GM23248 (cell line): ENCODE results near the gene SMTN. TPM values are rescaled to one million over a fixed set of nuclear protein-coding genes. Genes with fewer than 3 reads are reported as not detected.
A peak's percentile ranks its signal among the peaks of the same experiment; 100 is the strongest.

Experiments
- DNase-seq: peaks from one replicate; pipeline ENCODE4 v3.0.0-alpha.2; 2015
- H2AFZ ChIP-seq: fragments of 200-600 bp; sonication (generic); 2 replicates; pipeline ENCODE4 v1.6.1; 2016; ENCODE audit warnings: antibody characterized with exemption
- H3F3A ChIP-seq: fragments of 200-600 bp; sonication (generic); 2 replicates; pipeline ENCODE4 v1.6.1; 2016; ENCODE audit warnings: mild to moderate bottlenecking, antibody characterized with exemption, mixed run types; ENCODE audit not compliant: insufficient read depth
- H3K27ac ChIP-seq: fragments of 200-600 bp; sonication (generic); 2 replicates; pipeline ENCODE4 v1.5.1; 2016; ENCODE audit warnings: mild to moderate bottlenecking
- H3K27me3 ChIP-seq: fragments of 200-600 bp; sonication (generic); replicated peaks from 2 replicates; pipeline ENCODE4 v1.6.1; 2016; ENCODE audit warnings: mild to moderate bottlenecking; ENCODE audit not compliant: insufficient read depth
- H3K36me3 ChIP-seq: fragments of 200-600 bp; sonication (generic); 2 replicates; pipeline ENCODE4 v1.6.1; 2016; ENCODE audit warnings: low read depth, mild to moderate bottlenecking
- H3K4me1 ChIP-seq: fragments of 200-600 bp; sonication (generic); 2 replicates; pipeline ENCODE4 v1.6.1; 2016; ENCODE audit warnings: mild to moderate bottlenecking; ENCODE audit not compliant: insufficient read depth
- H3K4me2 ChIP-seq: fragments of 200-600 bp; sonication (generic); one replicate; pipeline ENCODE4 v1.6.1; 2016; ENCODE audit warnings: mild to moderate bottlenecking; ENCODE audit not compliant: unreplicated experiment
- H3K4me3 ChIP-seq: fragments of 200-600 bp; sonication (generic); 2 replicates; pipeline ENCODE4 v1.5.1; 2016; ENCODE audit warnings: mild to moderate bottlenecking
- H3K79me2 ChIP-seq: fragments of 200-600 bp; sonication (generic); 2 replicates; pipeline ENCODE4 v1.6.1; 2016; ENCODE audit warnings: mild to moderate bottlenecking; ENCODE audit not compliant: insufficient read depth
- H3K9ac ChIP-seq: fragments of 200-600 bp; sonication (generic); 2 replicates; pipeline ENCODE4 v1.6.1; 2016; ENCODE audit warnings: mild to moderate bottlenecking
- H3K9me2 ChIP-seq: fragments of 200-600 bp; sonication (generic); 2 replicates; pipeline ENCODE4 v1.6.1; 2016; ENCODE audit warnings: mixed run types, mild to moderate bottlenecking, moderate library complexity; ENCODE audit not compliant: insufficient read depth
- H3K9me3 ChIP-seq: fragments of 200-600 bp; sonication (generic); one replicate; pipeline ENCODE4 v1.6.1; 2017; ENCODE audit warnings: low read depth
- H4K20me1 ChIP-seq: fragments of 200-600 bp; sonication (generic); 2 replicates; pipeline ENCODE4 v1.6.0; 2016; ENCODE audit not compliant: insufficient read depth
- EZH2 ChIP-seq: fragments of 200-600 bp; sonication (generic); IDR thresholded peaks from 2 replicates; pipeline ENCODE4 v1.6.1; 2018; ENCODE audit warnings: antibody characterized with exemption, mild to moderate bottlenecking; ENCODE audit not compliant: insufficient read depth, poor library complexity, severe bottlenecking
- EZH2phosphoT487 ChIP-seq: fragments of 200-600 bp; sonication (generic); IDR thresholded peaks from 2 replicates; pipeline ENCODE4 v1.6.1; 2018; ENCODE audit warnings: antibody characterized with exemption, moderate library complexity, mild to moderate bottlenecking, low read depth; ENCODE audit not compliant: insufficient read depth
- WGBS, 2 experiments: methylation state at CpG; one replicate each; pipeline ENCODE4 v1.1.6; 2015 to 2017; ENCODE audit warnings: low lambda C conversion rate in 2 of 2, low coverage in 1 of 2; ENCODE audit errors: missing lambda C conversion rate in 2 of 2; 5-methylcytosine and 5-hydroxymethylcytosine counted together
- in situ Hi-C: fragments of 300-500 bp; cut with MboI; formaldehyde crosslinking; loops from 2 replicates; pipeline ENCODE4 v1.15.0; 2020
- polyA plus RNA-seq: library from polyadenylated mRNA; unstranded; fragments of >200 nt; fragmentation: Nextera tagmentation; extraction: Ambion mirVana; gene quantifications from 2 replicates; pipeline ENCODE4 v1.2.1, GENCODE V29; 2016
- total RNA-seq: library from RNA; depleted of rRNA; stranded (reverse); fragments of >200 nt; shearing (Covaris generic); gene quantifications from 2 replicates; pipeline ENCODE4 v1.2.3, GENCODE V29; 2014

The SMTN gene
- total and polyA plus RNA-seq, 2 experiments from 2014 or later: 96.7 to 160 TPM

GRCh38 chr22:31084811-31085492 lies 3.8 kb downstream of the SMTN start:
- Histone ChIP-seq H3F3A (no peaks in the 10 kb centered on the region), H4K20me1 (no peaks in the 10 kb centered on the region), H3K4me3 (peak overlapping the region; percentile 93), H2AFZ (peak overlapping the region; percentile 68), H3K36me3 (0 out of 2 replicates have a peak, but pooled peaks cover 4% of the 10 kb centered on the region), H3K9me3 (no peaks in the 10 kb centered on the region), H3K79me2 (peaks cover 83% of the 10 kb centered on the region), H3K4me1 (peaks cover 28% of the 10 kb centered on the region), H3K27ac (peak overlapping the region; percentile 84), H3K9ac (peak overlapping the region; percentile 85), H3K4me2 (peak overlapping the region; percentile 97), H3K27me3 (no peaks in the 10 kb centered on the region), H3K9me2 (no peaks in the 10 kb centered on the region)
- in situ Hi-C loops: loop anchor here (10.0 kb wide), 1 partner anchor 130 kb away; no protein-coding TSS in a partner anchor
- DNase-seq: peak; percentile 95
- WGBS, 2 experiments: 1% methylated on average over 17 to 49 of the region's 69 CpGs
- TF ChIP-seq EZH2: no peak
- TF ChIP-seq EZH2phosphoT487: no peak

- 5 to 8% methylated on average over 10 to 13 of the region's 13 CpGs for WGBS, 2 experiments
- H3K27ac ChIP-seq: peak overlapping the region; percentile 84
- no peaks in the 10 kb centered on the region for H3K9me3 ChIP-seq
- peak overlapping the region; percentile 63 for H2AFZ ChIP-seq
- peak; percentile 47 for DNase-seq
- peaks cover 83% of the 10 kb centered on the region for H3K79me2 ChIP-seq
- in situ Hi-C loops: loop anchor here (10.0 kb wide), 1 partner anchor 131 kb away; no protein-coding TSS in a partner anchor
- no peaks in the 10 kb centered on the region for H3K27me3 ChIP-seq
- peaks cover 28% of the 10 kb centered on the region for H3K4me1 ChIP-seq
- no peaks in the 10 kb centered on the region for H3F3A ChIP-seq
- H3K9ac ChIP-seq: peak overlapping the region; percentile 85
- no peaks in the 10 kb centered on the region for H3K9me2 ChIP-seq
- H4K20me1 ChIP-seq: no peaks in the 10 kb centered on the region
- H3K4me2 ChIP-seq: peak overlapping the region; percentile 72
- 0 out of 2 replicates have a peak, but pooled peaks cover 4% of the 10 kb centered on the region for H3K36me3 ChIP-seq
- peak overlapping the region; percentile 93 for H3K4me3 ChIP-seq
- TF ChIP-seq EZH2 (no peak), EZH2phosphoT487 (no peak)
These were observed 4.3 kb downstream of the SMTN start for GRCh38 chr22:31085493-31085824.

GRCh38 chr22:31085928-31086327 lies 4.8 kb downstream of the SMTN start:
- Histone ChIP-seq H2AFZ (no peak overlapping the region), H4K20me1 (no peaks in the 10 kb centered on the region), H3K79me2 (peaks cover 83% of the 10 kb centered on the region), H3K36me3 (peaks cover 5% of the 10 kb centered on the region; the same call in 1 of the 2 replicates), H3F3A (no peaks in the 10 kb centered on the region), H3K27me3 (no peaks in the 10 kb centered on the region), H3K4me2 (peak overlapping the region; percentile 72), H3K4me1 (peaks cover 28% of the 10 kb centered on the region), H3K9me2 (no peaks in the 10 kb centered on the region), H3K9me3 (no peaks in the 10 kb centered on the region), H3K27ac (peak overlapping the region; percentile 84; the same call in 1 of the 2 replicates), H3K4me3 (0 out of 2 replicates have a peak overlapping the region, but pooled peaks have one; percentile 93), H3K9ac (peak overlapping the region; percentile 85)
- 74 to 78% methylated on average over 3 of the region's 3 CpGs for WGBS, 2 experiments
- DNase-seq: no peak
- in situ Hi-C loops: loop anchor here (10.0 kb wide), 1 partner anchor 131 kb away; no protein-coding TSS in a partner anchor
- no peak for TF ChIP-seq EZH2phosphoT487
- no peak for TF ChIP-seq EZH2

- Histone ChIP-seq H3F3A (no peaks in the 10 kb centered on the region), H3K27me3 (no peaks in the 10 kb centered on the region), H3K79me2 (peaks cover 79% of the 10 kb centered on the region), H3K4me2 (no peak overlapping the region), H3K4me1 (peaks cover 28% of the 10 kb centered on the region), H3K36me3 (peaks cover 12% of the 10 kb centered on the region; the same call in 1 of the 2 replicates), H3K9ac (peak overlapping the region; percentile 85), H3K9me3 (no peaks in the 10 kb centered on the region), H2AFZ (no peak overlapping the region), H3K4me3 (no peak overlapping the region), H3K27ac (no peak overlapping the region), H3K9me2 (no peaks in the 10 kb centered on the region), H4K20me1 (no peaks in the 10 kb centered on the region)
- no peak for DNase-seq
- WGBS, 2 experiments: 88% methylated on average over 8 of the region's 8 CpGs
- in situ Hi-C loops: loop anchor here (10.0 kb wide), 1 partner anchor 132 kb away; no protein-coding TSS in a partner anchor
- no peak for TF ChIP-seq EZH2
- TF ChIP-seq EZH2phosphoT487: no peak
These were observed 5.7 kb downstream of the SMTN start for GRCh38 chr22:31086703-31087330.
